Umbilical cord (tissue), 2 donors: ENCODE measurements around the gene CNTNAP5. TPM values are rescaled to one million over a fixed set of nuclear protein-coding genes. Genes with fewer than 3 reads are reported as not detected.

Experiments used
- DNase-seq: peaks from one replicate; pipeline ENCODE4 v3.0.0-alpha.2; 2015; ENCODE audit warnings: low spot score
- total RNA-seq: library from RNA; depleted of rRNA; stranded (reverse); fragments of >200 nt; gene quantifications from one replicate; pipeline ENCODE4 v1.2.3, GENCODE V29; 2014; ENCODE audit warnings: low replicate concordance; ENCODE audit not compliant: insufficient read depth

Gene CNTNAP5
- total RNA-seq, result 2.6 TPM

GRCh38 chr2:124025171-124025580 is at the start of gene CNTNAP5:
Gene CNTNAP5 (plus strand): TSS chr2:124025287. CDS start chr2:124025651, 364 bp downstream.
- peak; percentile 59 for DNase-seq

DNA sequence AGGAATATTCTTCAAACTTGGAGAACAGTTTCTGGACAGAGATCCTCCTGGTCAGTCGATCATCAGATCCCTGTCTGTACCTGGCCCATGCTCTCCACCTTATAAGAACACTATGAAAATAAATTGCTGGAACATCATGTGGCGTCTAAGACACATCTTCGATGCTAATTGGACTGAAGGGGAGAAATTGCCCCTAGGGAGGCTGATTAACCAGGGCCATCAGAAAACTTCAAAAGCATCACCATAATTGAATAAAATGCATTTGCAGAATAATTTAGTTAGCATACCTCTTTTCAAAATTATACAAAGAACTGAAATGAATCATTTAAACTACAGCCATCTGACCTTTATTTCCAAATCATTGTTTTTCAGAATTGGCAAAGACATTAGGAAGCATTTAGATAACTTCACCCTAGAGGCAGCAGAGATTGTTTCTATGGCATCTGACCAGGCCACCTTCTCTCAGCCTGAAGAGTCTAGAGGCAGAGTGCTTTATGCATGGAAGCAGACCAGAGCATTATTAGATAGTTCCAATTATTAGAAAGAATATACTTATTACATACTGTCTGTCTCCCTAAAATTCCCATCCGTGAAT is 48.9 kb upstream of the CNTNAP5 start:
- no peak for DNase-seq

GRCh38 chr2:123993728-123994323 is 31.3 kb upstream of the CNTNAP5 start:
- no peak for DNase-seq

- DNase-seq, result peak; percentile 9
These were observed 25.4 kb upstream of the CNTNAP5 start for GRCh38 chr2:123999681-124000080.

DNA sequence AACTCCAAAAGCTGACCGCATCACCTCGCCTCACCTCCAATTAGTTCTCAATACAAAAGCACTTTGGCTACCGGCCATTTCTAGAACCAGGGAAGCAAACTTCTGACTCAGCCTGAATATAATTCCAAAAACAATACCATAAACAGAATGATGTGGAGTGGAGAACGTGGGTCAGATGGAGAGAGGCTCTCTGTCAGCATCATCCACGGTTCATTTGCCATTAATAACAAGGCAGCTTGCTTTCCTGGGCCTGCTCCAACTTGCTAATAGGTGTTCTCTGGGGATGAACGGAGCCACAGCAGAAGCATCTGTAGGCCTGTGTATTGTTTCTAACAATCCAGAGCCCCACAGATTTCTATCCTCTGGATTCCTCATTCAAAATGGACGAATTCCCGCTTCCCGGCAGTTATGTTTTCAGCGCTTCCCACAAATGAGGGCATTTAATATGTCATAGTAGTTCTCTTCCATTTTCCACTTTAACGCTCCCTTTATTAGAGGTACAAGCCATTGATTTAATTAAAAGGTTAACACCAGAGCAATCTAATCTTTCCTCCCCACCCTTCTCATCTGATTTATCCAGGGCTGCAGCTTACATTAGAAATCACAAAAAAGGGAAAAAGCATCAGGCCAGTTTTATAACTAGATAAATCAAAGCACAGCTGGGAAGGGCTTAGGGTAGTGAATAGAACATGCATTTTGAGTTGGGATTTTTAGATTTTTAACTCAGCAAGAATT is 23.2 kb upstream of the CNTNAP5 start:
- peak; percentile 1 for DNase-seq

- peak; percentile 4 for DNase-seq
These were observed 6.2 kb upstream of the CNTNAP5 start for GRCh38 chr2:124018890-124019289.

DNA sequence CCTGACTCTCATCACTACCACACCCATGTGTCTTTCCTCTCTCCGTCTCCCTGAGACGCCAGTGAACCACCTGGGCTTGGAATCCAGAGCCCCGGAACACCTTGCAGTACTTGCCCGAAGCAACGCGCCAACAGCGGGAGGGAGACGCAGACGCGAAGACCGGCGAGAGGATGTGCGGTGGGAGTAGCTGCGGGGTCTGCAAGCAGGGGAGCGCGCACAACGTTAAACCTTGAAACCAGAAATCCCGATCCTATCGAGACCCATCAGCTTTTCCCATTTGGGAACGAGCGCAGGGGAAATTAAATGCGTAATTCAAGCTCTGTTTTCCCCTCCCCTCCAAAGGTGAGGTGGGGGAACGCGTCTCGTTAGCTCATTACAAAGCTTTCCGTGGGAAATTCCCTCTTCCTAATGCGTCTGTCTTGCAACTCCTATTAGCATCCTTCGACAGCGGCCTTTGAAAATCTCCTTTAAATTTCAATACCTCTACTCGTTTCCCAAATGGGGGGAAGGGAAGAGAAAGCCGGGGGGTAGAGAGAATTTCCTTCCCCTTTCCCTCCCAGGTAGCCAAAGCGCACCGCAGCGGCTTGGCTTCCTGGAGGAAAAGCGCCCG is 421 bp upstream of the CNTNAP5 start:
- DNase-seq, result no peak

- DNase-seq, result no peak
These were observed 876 bp downstream of the CNTNAP5 start for GRCh38 chr2:124025891-124026434.

GRCh38 chr2:124026503-124026902 is 1.4 kb downstream of the CNTNAP5 start:
- DNase-seq, result no peak

- peak; percentile 63 for DNase-seq
These were observed 2.1 kb downstream of the CNTNAP5 start for GRCh38 chr2:124027182-124027581.

DNA sequence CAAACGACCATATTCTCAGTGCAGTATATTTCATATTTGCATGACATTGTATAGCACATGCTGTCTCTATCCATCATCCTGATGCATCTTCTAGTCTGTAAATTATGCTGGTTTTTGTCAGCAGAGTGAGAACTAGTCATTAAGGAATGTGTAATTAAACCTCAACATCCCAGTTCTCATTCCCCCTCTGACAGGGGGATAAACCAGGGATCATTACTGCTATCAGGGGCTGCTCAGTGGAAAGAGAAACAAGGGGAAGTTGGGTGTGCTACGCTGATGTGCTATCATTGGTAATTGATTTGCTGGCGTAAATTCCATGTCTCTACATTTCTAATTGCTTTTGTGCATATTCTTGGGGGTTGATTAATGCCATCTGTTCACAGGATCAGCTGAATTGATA is 7.7 kb downstream of the CNTNAP5 start:
- no peak for DNase-seq

- no peak for DNase-seq
These were observed 9.2 kb downstream of the CNTNAP5 start for GRCh38 chr2:124034265-124034664.

GRCh38 chr2:124035001-124035400 is 9.9 kb downstream of the CNTNAP5 start:
- DNase-seq, result no peak

DNA sequence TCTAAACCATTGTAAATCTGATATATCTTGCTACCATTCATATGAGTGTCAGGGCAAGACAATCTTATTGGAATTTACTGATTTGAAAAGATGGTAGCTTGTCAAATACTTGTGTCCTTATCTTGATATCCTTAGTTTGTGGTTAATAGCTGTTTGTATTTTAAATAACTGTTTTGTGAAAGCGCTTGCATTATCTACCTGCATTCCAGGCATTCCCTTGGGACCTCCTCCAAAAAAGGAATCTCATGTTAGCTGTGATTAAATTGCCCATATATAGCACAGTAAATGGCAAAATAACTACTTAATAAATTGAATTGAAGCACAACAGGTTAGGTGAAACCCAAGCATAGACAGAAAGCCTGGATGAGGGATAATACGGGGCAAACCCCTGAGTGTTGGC is 13.9 kb downstream of the CNTNAP5 start:
- DNase-seq, result no peak

GRCh38 chr2:124039762-124040291 is 14.7 kb downstream of the CNTNAP5 start:
- DNase-seq, result no peak

DNA sequence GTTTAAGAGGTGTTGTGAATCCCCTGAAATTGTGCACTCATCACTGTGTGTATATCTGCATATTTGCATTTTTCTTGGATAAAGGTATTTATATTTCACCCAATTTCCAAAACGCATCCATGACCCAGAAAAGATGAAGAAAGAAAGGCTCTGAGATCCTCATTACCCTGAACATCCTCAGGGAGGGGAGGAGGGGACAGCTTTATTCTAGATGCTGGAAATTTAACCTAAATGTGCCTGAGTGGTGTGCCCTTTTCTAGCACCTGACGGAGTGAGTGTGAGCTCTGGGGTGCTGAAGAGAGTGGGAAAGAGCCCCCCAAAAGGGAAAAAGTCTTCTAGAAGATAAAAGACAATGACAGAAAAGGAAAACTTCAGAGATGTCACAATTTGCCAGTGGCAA is 20.8 kb downstream of the CNTNAP5 start:
- no peak for DNase-seq

GRCh38 chr2:124046332-124046731 is 21.2 kb downstream of the CNTNAP5 start:
- DNase-seq, result no peak

DNA sequence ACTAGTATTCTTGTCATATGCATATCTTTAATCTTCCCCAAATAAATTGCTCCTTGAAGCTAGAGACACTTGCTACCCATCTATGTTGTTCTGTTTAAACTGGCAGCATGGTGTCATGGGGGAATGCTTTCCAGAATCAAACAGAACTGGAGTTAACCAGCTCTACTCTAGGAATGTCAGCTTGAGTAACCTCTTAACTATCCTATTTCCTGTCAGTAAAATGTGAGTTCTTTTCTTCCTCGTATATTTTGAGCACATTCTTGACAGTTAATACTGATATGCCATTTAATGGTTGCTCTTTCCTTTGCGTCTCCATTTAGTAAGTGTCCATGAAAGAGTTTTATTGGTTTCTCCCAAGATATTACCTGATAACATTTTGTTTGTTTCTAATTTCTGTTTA is 23.0 kb downstream of the CNTNAP5 start:
- no peak for DNase-seq

- DNase-seq, result no peak
These were observed 23.6 kb downstream of the CNTNAP5 start for GRCh38 chr2:124048664-124049063.

- DNase-seq, result no peak
These were observed 24.0 kb downstream of the CNTNAP5 start for GRCh38 chr2:124049136-124049535.

GRCh38 chr2:124050833-124051497 is 25.9 kb downstream of the CNTNAP5 start:
- no peak for DNase-seq
